ENCODE data around the gene PCDHGC5.

DNA sequence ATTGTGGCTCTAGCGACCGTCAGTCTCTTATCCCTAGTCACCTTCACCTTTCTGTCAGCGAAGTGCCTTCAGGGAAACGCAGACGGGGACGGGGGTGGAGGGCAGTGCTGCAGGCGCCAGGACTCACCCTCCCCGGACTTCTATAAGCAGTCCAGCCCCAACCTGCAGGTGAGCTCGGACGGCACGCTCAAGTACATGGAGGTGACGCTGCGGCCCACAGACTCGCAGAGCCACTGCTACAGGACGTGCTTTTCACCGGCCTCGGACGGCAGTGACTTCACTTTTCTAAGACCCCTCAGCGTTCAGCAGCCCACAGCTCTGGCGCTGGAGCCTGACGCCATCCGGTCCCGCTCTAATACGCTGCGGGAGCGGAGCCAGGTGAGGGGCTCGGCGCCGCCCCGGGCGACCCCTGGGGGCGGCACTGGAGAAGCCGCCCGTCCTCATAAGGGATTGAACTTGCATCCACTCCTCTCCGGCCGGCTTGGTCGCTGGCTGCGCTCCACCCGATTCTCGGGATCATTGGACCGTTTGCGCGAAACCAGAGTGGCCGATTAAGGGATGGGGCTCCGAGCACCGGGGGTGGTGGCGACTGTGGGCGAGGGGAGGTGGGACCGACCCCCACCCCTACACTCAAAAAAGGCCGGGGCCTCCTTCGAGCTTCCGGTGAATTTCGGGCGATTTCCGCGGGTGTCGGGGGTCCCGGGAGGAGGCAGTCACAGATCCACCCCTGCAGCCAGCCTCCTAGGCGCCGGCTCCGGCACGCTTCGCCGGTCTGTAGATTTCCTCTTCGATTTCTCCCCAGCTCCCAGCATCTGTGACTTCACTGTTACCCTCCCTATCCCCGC is 2.7 kb downstream of the PCDHGC5 start:
- TF ChIP-seq, protein P1, sequence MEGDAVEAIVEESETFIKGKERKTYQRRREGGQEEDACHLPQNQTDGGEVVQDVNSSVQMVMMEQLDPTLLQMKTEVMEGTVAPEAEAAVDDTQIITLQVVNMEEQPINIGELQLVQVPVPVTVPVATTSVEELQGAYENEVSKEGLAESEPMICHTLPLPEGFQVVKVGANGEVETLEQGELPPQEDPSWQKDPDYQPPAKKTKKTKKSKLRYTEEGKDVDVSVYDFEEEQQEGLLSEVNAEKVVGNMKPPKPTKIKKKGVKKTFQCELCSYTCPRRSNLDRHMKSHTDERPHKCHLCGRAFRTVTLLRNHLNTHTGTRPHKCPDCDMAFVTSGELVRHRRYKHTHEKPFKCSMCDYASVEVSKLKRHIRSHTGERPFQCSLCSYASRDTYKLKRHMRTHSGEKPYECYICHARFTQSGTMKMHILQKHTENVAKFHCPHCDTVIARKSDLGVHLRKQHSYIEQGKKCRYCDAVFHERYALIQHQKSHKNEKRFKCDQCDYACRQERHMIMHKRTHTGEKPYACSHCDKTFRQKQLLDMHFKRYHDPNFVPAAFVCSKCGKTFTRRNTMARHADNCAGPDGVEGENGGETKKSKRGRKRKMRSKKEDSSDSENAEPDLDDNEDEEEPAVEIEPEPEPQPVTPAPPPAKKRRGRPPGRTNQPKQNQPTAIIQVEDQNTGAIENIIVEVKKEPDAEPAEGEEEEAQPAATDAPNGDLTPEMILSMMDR (conservative IDR thresholded peaks at IDR 0.05; ENCODE audit: low read depth, low read length): no peak
- TF ChIP-seq EZH2 (IDR thresholded peaks at IDR 0.05; ENCODE audit: borderline replicate concordance, low read depth, low read length, poor library complexity, severe bottlenecking): no peak
